Prostate gland (tissue), 2 donors: ENCODE data around the gene DIS3L2. TPM values are rescaled to one million over a fixed set of nuclear protein-coding genes. Genes with fewer than 3 reads are reported as not detected.
A peak's percentile ranks its signal among the peaks of the same experiment; 100 is the strongest.

Experiments used
- DNase-seq: peaks from one replicate; pipeline ENCODE4 v3.0.0-alpha.2; 2019; ENCODE audit warnings: low spot score
- H3K27ac ChIP-seq, 2 donors: fragments of 200-600 bp; sonication (generic); 2 replicates each; pipeline ENCODE4 v1.5.1; 2017 to 2019
- H3K27me3 ChIP-seq: fragments of 200-600 bp; sonication (generic); replicated peaks from 2 replicates; pipeline ENCODE4 v1.5.1; 2019; ENCODE audit not compliant: insufficient read depth
- H3K36me3 ChIP-seq, 2 donors: fragments of 200-600 bp; sonication (generic); 1 replicate in 1 of 2; 2 replicates in 1 of 2; pipeline versions ENCODE4 v1.5.1 to v1.8.1; 2017 to 2019
- H3K4me1 ChIP-seq: fragments of 200-600 bp; sonication (generic); replicated peaks from 2 replicates; pipeline ENCODE4 v1.5.1; 2019
- H3K4me3 ChIP-seq, 2 donors: fragments of 200-600 bp; sonication (generic); 2 replicates each; pipeline ENCODE4 v1.5.1; 2017 to 2019
- H3K9me3 ChIP-seq: fragments of 200-600 bp; sonication (generic); 2 replicates; pipeline ENCODE4 v1.5.1; 2017
- CTCF ChIP-seq, 4 experiments: fragments of 200-600 bp in 2 of 4; fragments of 450-650 bp in 2 of 4; sonication (generic) in 2 of 4; IDR thresholded peaks; 1 replicate in 3 of 4; 2 replicates in 1 of 4; pipeline ENCODE4 v1.5.1; 2016 to 2019; ENCODE audit warnings: antibody characterized with exemption in 4 of 4, mild to moderate bottlenecking in 2 of 4, moderate library complexity in 2 of 4
- POLR2A ChIP-seq: fragments of 450-650 bp; IDR thresholded peaks from one replicate; pipeline ENCODE4 v1.6.1; 2016; ENCODE audit warnings: antibody characterized with exemption, mild to moderate bottlenecking
- POLR2AphosphoS5 ChIP-seq: sonication (generic); formaldehyde crosslinking; IDR thresholded peaks from one replicate; pipeline ENCODE4 v1.6.1; 2017; ENCODE audit warnings: antibody characterized with exemption
- WGBS: methylation state at CpG from one replicate; pipeline ENCODE4 v1.1.5; 2018; 5-methylcytosine and 5-hydroxymethylcytosine counted together
- intact Hi-C: fragments of 100-400 bp; cut with DNase I; formaldehyde crosslinking; loops from one replicate; pipeline ENCODE4 v1.14.2; 2022
- total RNA-seq, 2 donors: library from RNA; depleted of rRNA; stranded (reverse); fragments of >200 nt; gene quantifications; one replicate each; pipeline ENCODE4 v1.1.0, GENCODE V29; 2016

DIS3L2 gene
- total RNA-seq, 2 donors from 2014 or later = 30.1 to 71.3 TPM

- Histone ChIP-seq H3K27ac (peak overlapping the region; percentile 1 to 19), H3K9me3 (no peaks in the 10 kb centered on the region), H3K4me1 (no peaks in the 10 kb centered on the region), H3K4me3 (no peak overlapping the region), H3K27me3 (no peaks in the 10 kb centered on the region), H3K36me3 (no peaks in the 10 kb centered on the region)
- TF ChIP-seq CTCF (IDR thresholded peaks at IDR 0.05) (no peak), POLR2A (no peak), POLR2AphosphoS5 (no peak)
- 54% methylated on average over 8 of the region's 8 CpGs for WGBS
- DNase-seq = peak; percentile 46
- intact Hi-C loops = no loop called here
These were observed 314.7 kb downstream of the DIS3L2 start for GRCh38 chr2:232276084-232276732.

- Histone ChIP-seq H3K36me3 (no peaks in the 10 kb centered on the region), H3K9me3 (no peaks in the 10 kb centered on the region), H3K27me3 (no peaks in the 10 kb centered on the region), H3K4me3 (no peak overlapping the region), H3K27ac (peak overlapping the region in 1 of 2 donors; percentile 19), H3K4me1 (no peaks in the 10 kb centered on the region)
- intact Hi-C loops = no loop called here
- 62% methylated on average over 8 of the region's 8 CpGs for WGBS
- no peak for DNase-seq
- TF ChIP-seq POLR2AphosphoS5 (no peak), POLR2A (no peak), CTCF (IDR thresholded peaks at IDR 0.05) (no peak)
These were observed 315.3 kb downstream of the DIS3L2 start for GRCh38 chr2:232276733-232277313.

GRCh38 chr2:232278534-232278933 lies 317.0 kb downstream of the DIS3L2 start:
- DNase-seq = no peak
- peaks cover 4% of the 10 kb centered on the region for H3K4me1 ChIP-seq
- WGBS = 69% methylated on average over 3 of the region's 3 CpGs
- no peak overlapping the region for H3K4me3 ChIP-seq
- H3K9me3 ChIP-seq = no peaks in the 10 kb centered on the region
- intact Hi-C loops = no loop called here
- no peaks in the 10 kb centered on the region for H3K36me3 ChIP-seq
- H3K27me3 ChIP-seq = no peaks in the 10 kb centered on the region
- TF ChIP-seq POLR2A (no peak), POLR2AphosphoS5 (no peak), CTCF (IDR thresholded peaks at IDR 0.05) (no peak)
- no peak overlapping the region for H3K27ac ChIP-seq

GRCh38 chr2:232280341-232280740 lies 318.8 kb downstream of the DIS3L2 start:
- no peak for TF ChIP-seq CTCF (IDR thresholded peaks at IDR 0.05)
- TF ChIP-seq POLR2A = no peak
- H3K27ac ChIP-seq = no peak overlapping the region
- no peaks in the 10 kb centered on the region for H3K27me3 ChIP-seq
- H3K9me3 ChIP-seq = no peaks in the 10 kb centered on the region
- intact Hi-C loops = no loop called here
- WGBS = 32% methylated on average over 1 of the region's 1 CpG
- H3K36me3 ChIP-seq = no peaks in the 10 kb centered on the region
- DNase-seq = no peak
- no peak overlapping the region for H3K4me3 ChIP-seq
- peaks cover 4% of the 10 kb centered on the region for H3K4me1 ChIP-seq
